ENCODE results near the gene PMVK.
"Not testable (repeated sequence)": the region's sequence is repeated elsewhere in the genome, so short reads cannot be mapped to it uniquely, and the experiment has no call there.

The PMVK gene

GRCh38 chr1:154936555-154937084 lies at the start of gene PMVK:
TSS of gene PMVK (minus strand) at chr1:154936719. CDS start at chr1:154936685, 34 bp downstream.
- DNase-seq: peak; percentile 96

DNA sequence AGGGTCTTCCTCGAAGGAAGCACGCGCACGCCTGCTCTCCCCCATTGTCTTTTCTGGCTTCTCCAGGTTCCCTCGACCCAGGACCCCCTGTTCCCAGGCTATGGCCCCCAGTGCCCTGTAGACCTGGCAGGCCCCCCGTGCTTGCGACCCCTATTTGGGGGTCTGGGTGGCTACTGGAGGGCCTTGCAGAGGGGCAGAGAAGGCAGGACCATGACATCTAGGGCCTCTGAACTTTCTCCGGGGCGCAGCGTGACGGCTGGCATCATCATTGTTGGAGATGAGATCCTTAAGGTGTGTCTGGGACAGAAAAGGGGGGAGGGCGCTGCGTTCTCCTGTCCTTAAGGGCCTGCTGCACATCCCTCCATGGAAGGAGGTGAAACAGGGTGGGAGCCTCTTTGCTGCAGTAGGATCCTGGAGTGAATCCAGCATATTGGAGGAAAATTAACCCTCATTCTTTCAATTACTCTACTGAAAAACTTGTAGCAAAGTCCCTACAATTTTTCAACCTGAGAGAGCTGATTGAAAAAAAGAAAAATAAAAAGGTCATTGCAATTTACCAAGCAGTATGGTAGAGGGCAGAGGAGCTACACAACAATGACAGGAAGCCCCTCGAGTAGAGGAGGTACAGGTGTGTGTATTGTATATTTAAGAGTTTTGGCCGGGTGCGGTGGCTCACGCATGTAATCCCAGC lies 47.4 kb upstream of the PMVK start:
- DNase-seq: peak; percentile 17

DNA sequence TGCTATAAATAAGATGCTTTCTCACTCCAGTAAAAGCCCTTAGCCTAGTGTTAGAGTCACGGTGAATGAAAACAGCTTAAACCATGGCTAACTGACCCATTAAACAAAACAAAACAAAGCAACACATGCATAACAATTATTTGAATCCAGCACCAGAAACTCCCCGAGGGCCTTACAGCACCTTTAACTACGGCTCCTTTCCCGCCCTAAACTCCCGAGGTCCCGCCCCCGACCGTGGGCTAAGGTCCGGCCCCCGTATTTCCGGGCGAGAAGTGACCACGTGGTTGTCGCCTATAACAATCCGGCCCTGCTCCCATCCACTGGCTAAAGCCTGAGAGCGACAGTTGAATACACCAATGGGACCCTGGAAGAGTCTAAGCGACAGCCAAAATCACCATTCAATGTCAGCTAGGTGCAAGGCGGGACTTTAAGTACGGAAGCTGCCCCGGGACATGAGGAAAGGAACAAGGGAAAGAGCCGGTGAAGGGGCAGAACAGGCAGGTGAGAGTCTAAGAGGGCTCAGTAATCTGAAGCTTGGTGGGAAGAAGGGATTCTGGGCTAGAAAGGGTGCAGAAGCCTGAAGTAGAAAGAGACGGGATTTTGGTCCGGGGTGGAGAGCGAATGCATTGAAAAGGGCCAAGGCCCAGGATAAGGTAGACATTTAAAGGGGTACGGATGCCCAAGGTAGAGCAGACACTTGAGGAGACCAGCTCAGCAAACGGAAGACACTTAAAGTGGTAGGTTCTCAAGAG lies 46.6 kb upstream of the PMVK start, which contains the start of gene FLAD1:
TSS of gene FLAD1 (plus strand) at position 448 of the 752 bp plus-strand sequence. CDS start 351 bp downstream, outside the sequence.
- DNase-seq: peak; percentile 99

DNA sequence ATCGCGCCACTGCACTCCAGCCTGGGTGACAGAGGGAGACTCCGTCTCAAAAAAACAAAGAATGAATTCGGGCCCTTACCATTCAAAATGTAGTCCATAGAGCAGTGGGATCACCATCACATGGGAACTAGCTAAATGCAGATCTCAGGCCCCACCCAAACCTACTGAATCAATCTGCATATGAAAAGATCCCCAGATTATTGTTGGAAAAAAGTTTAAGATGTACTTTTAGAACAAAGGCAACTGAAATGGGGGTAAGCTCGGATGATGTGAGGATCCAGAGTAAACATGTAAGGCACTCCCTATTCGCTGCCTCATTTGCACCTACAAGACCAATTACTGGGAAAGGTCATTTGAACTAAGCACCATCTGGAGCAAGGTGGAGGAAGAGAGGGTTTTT lies 45.8 kb upstream of the PMVK start:
- no peak for DNase-seq

DNA sequence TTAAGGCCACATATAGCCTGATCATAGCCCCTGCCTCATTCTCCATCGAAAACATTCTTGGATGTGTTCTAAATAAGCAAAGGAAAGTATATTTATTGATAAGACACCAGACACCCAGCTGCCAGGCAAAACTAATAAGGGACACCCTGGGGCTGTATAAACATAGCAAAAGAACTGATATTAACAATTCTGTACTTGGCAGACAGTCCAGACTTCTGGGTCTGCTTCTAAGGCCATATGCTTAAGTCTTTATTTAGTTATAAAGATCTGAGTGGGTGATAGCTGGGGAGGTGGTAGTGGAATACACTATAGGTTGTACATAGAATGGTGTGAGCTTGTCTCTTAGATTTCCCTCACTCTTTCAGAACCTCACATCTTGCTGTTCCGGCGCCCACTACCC lies 41.8 kb upstream of the PMVK start:
- no peak for DNase-seq

DNA sequence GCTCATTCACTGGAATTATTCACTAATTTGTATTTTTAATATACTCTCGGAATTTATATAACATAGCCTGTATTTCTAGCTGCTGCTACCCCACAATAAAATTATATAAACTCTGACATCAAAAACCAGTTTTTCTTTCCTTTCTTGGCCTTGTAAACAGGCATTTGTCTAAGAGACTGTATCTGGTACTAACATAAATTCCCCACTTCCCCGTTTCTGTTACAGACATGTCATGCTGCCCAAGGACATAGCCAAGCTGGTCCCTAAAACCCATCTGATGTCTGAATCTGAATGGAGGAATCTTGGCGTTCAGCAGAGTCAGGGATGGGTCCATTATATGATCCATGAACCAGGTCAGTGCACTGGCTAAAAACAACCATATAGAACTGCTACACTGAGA lies 41.2 kb upstream of the PMVK start:
- DNase-seq: not testable (repeated sequence)

GRCh38 chr1:154975409-154976059 lies 39.0 kb upstream of the PMVK start:
- DNase-seq: peak; percentile 45

DNA sequence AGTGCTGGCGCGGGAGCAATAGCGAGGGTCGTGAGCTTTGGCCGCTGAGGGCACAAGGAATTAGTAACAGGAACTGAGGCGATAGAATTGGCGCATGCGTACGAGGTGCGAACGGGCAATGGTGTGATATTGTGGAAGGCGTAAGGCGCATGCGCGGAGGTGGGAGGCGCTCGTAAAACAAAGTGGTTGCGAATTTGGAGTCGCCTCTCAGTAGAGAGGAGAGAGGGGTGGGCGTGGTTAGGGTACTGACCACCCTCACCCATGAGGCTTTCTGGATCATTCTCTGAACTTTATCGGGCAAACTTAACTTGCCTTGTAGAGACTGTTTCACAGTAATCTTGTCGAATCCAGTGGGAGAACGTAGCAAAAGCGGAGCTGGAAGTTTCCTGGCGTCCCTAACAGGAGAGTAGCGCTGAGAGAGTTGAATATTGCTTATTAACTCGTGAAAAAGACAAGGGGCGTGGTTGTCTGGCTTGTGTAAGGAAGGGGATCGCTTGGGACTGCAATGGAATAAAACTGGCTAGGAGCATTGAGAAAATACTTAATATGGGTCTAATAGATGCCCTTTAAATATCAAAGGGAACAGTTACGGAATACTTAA lies 38.4 kb upstream of the PMVK start:
- DNase-seq: peak; percentile 93

DNA sequence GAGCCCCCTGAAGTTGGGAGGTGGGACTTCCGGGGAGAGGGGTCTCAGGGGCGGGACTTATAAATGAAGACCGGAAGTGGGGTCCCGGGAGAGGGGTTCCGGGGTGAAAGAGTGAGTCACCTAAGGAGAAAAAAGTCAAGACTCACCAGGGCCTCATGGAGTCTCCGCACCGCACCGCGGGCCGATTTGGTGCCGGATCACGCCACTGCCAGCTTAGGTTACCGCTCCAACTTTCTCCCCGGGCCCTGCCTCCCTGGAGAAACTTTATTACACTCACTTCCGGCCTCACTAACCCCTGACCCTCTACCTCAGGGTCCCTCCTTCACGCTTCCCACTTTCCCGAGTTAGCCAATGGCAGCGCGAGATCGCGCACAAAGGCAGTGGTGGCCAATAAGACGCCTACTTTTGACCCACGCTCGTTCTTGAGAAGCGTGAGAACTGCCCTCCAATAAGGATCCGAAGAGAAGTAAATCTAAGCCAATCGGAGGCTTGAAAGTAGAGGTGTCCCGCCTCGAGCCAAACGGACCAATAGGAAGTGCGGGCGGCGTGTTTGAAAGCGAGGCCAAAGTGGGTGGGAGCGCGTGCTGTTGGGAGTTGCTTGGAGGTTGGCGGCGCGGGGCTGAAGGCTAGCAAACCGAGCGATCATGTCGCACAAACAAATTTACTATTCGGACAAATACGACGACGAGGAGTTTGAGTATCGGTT lies 37.7 kb upstream of the PMVK start, which contains the start of gene CKS1B:
TSS of gene CKS1B (plus strand) at position 580 of the 706 bp plus-strand sequence. CDS start at position 645, 65 bp downstream.
- peak; percentile 100 for DNase-seq

DNA sequence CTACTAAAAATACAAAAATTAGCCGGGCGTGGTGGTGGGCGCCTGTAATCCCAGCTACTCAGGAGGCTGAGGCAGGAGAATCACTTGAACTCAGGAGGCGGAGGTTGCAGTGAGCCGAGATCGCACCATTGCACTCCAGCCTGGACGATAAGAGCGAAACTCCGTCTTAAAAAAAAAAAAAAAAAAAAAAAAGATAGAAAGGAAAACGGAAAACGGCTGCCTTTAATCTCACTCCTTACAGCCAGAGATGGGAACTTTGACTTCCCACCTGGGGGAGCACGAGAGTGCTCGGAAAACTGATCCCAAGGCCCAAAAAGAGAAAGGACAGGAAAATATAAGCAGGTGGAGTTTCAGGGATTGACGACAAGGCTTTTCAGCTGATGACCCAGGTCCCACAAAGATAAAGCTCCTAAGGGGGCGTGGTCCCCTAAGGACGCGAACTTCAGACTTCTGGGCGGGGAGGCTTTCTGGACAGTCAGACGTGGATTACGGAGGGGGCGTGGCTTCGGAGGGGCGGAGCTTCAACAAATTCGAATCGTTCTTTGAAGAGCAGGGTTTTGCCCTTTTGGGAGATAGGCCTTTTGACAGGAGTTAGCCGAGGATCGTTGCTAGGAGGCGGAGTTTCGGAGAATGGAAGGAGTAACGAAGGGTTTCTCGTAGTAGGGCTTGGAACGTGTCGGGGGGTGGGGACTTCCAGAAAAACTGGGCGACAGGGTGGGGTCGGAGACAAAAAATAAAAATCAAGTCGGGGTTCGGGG lies 37.0 kb upstream of the PMVK start:
- peak; percentile 88 for DNase-seq

DNA sequence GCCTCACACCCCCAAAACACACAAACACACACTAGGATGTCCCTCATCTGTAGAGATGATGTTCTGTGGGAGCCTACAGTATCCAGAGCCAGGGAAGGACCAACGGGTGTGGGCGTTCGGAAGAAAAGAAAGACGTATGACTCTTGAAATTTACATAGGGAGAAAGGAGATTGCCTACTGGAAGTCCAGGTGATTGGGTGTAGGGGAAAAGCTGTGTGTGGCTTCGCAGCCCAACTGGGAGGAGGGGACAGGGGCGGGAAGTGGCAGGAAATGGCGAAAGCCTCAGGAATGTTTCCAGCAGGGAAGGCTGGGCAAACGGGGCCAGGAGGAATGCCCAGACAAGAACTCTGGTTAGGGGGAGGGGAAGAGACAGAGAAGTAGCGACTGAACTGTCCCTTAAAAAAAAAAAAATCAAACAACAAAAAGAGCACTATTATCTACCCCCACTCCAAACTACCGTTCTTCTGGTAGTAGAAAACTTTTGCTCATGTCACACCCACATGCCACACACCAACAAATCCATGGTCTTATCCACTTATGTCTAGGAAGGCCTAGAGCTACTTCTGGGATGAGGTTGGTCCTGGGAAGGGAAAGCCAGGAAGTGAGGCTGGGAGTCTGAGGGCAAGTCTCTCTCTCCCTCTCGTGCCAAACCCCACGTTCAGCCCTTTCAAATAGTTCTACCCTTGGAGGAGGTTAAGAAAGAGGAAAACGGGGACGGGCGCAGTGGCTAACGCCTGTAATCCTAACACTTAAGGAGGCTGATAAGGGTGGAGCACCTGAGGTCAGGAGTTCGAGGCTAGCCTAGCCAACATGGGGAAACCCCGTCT lies 36.2 kb upstream of the PMVK start:
- no peak for DNase-seq

DNA sequence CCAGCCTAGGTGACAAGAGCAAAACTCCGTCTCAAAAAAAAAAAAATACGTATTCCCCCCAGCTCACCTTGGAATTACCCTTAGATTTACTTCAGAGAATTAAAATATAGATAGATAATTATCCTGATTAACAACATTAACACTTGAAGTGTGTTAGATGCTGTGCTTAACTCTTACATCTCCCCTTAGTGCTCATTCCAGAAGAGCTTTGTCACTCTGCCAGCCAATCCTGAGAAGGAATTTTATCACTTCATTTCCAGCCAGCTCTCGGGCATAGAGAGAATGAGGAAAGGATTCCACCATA lies 35.6 kb upstream of the PMVK start:
- no peak for DNase-seq

- no peak for DNase-seq
These were observed 35.0 kb upstream of the PMVK start for GRCh38 chr1:154971341-154971998.

- peak; percentile 41 for DNase-seq
These were observed 34.3 kb upstream of the PMVK start, which contains the start of gene SHC1 for GRCh38 chr1:154970631-154971340. TSS of gene SHC1 (minus strand) at chr1:154970747. CDS start at chr1:154970526, 221 bp downstream.

DNA sequence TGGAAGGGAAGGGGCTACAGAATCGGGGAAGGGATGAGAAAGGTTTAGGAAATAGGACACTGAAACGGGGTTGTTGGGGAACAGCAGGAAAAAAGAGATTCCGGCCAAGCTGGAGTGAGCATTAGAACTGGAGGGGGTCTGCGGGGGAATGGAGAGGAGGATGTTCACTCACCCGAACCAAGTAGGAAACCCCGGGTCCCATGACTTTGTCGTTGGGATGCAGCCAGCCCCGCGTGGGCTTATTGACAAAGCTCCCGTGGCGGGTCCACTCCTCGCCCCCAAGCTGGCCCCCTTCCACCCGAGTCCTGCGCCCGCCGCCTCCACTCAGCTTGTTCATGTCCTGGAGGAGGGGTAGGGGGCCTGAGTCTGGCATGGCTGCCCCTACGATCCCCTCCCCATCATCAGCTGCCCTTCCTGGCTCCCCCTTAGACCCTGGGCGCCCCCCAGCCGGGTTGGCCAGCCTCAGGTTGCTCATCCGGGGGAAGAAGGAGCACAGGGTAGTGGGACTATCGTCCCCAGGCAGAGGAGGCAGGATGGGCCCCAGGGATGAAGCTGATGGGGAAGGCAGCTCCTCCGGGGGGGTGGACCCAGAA lies 33.4 kb upstream of the PMVK start:
- no peak for DNase-seq

DNA sequence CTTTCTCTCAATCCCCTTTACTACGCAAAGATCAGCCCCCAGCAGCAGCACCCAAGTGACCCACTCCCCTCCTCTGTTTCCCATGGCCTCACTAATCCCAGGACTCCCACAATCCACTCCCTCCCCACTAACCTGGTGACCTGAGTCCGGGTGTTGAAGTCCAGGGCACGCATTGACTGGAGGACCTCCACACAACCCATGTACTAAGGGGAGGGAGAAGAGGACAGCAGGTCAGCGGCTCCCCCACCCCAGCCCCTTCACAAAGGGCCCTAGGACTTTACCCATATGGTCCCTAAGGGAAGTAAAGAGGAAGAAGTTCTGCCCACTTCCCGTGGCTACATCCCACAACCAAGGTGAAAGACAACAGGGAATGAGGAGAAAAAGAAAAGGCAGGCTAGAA lies 32.7 kb upstream of the PMVK start:
- no peak for DNase-seq

GRCh38 chr1:154968731-154969130 lies 32.2 kb upstream of the PMVK start:
- DNase-seq: no peak

- DNase-seq: no peak
These were observed 30.9 kb upstream of the PMVK start for GRCh38 chr1:154967331-154967950.

DNA sequence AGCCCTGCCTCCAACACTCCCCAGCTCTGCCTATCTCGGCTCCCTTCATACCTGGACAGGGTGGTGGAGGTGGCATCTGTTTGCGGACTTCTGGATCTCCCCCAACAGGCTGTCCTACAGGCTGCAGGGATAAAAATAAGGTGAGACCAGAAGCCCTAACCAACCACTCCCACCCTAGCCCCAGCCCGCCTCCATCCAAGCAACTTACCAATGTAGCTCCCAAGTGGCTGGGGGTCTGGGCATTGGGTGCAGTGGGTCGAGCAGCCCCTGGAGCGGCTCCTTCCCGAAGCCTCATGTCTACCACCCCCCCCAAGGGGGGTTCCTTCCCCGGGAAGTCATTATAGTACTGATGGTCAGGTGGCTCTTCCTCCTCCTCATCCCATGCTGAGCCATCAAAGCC lies 29.6 kb upstream of the PMVK start:
- no peak for DNase-seq
